ENCODE results near the gene PVRIG.
"Not testable (repeated sequence)": the region's sequence is repeated elsewhere in the genome, so short reads cannot be mapped to it uniquely, and the experiment has no call there.

- TF ChIP-seq POLR2AphosphoS5 (IDR thresholded peaks at IDR 0.05; ENCODE audit: insufficient read depth in 1 of 2, low read depth in 1 of 2); CTCF (IDR thresholded peaks at IDR 0.05): not testable (repeated sequence)
Measured at GRCh38 chr7:100214356-100214755, 5.4 kb upstream of the PVRIG start.
